Measurements from ENCODE around the gene WIPF2.

WIPF2 gene

DNA sequence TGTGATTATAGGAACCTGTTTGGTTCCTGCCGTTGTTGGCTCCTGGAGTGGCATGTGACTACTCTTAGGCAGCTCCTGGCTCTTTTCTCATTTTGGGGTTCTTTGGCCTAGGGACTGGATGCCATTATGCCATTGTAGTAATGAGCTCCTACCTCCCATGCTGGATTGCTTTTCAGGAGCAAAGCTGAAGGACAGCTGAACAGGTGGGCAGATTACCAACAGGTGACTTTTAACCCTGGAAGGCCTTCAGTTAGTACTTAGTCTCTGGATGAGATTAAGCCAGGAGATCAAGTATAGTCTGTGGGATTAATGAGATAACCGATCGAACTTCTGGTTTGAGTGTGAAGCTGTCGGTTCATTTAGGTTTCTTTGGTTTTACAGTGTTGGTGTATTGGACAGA is 25.2 kb downstream of the WIPF2 start:
- Histone ChIP-seq H4K20me1 (ENCODE audit: low read depth, low read length) (no peaks in the 10 kb centered on the region), H3F3A (ENCODE audit: insufficient read depth) (peaks cover 8% of the 10 kb centered on the region; the same call in 1 of the 2 replicates), H3K79me2 (ENCODE audit: insufficient read depth, low read length) (peaks cover 81% of the 10 kb centered on the region)

DNA sequence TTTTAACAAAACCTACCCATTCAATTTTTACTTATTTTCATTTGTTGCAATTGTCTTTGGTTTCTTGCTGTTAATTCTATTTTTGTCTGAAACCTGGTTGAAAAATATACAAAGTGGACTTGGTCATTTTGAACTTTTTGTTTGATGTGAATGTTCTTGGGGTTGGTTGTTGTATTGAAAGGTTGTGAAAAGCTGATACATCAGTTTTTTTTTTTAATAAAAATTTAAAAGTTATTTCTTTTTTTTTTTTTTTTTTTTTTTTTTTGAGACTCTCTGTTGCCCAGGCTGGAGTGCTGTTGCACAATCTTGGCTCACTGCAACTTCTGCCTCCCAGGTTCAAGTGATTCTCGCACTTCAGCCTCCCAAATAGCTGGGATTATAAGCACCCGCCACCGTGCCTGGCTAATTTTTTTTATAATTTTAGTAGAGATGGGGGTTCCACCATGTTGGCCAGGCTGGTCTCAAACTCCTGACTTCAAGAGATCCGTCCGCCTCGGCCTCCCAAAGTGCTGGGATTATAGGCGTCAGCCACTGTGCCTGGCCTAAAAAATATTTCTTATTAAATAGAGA is 28.9 kb downstream of the WIPF2 start:
- Histone ChIP-seq H3K9me3 (ENCODE audit: insufficient read depth, low read length) (no peaks in the 10 kb centered on the region), H3K27ac (ENCODE audit: low read depth, low read length) (no peak overlapping the region), H3F3A (ENCODE audit: insufficient read depth) (peaks cover 8% of the 10 kb centered on the region; the same call in 1 of the 2 replicates), H3K4me2 (ENCODE audit: low read depth, low read length, poor library complexity, severe bottlenecking) (no peak overlapping the region), H3K27me3 (ENCODE audit: low read length) (no peaks in the 10 kb centered on the region), H3K36me3 (ENCODE audit: low read length) (no peaks in the 10 kb centered on the region), H3K79me2 (ENCODE audit: insufficient read depth, low read length) (peaks cover 72% of the 10 kb centered on the region), H4K20me1 (ENCODE audit: low read depth, low read length) (no peaks in the 10 kb centered on the region), H3K4me3 (ENCODE audit: insufficient read depth, low read length, poor library complexity, severe bottlenecking) (no peak overlapping the region), H3K9me2 (replicated peaks; ENCODE audit: insufficient read depth, low read length) (no peaks in the 10 kb centered on the region), H3K9ac (ENCODE audit: low read length) (no peak overlapping the region), H2AFZ (ENCODE audit: low read depth, low read length, severe bottlenecking) (no peak overlapping the region)
- TF ChIP-seq, protein P1, sequence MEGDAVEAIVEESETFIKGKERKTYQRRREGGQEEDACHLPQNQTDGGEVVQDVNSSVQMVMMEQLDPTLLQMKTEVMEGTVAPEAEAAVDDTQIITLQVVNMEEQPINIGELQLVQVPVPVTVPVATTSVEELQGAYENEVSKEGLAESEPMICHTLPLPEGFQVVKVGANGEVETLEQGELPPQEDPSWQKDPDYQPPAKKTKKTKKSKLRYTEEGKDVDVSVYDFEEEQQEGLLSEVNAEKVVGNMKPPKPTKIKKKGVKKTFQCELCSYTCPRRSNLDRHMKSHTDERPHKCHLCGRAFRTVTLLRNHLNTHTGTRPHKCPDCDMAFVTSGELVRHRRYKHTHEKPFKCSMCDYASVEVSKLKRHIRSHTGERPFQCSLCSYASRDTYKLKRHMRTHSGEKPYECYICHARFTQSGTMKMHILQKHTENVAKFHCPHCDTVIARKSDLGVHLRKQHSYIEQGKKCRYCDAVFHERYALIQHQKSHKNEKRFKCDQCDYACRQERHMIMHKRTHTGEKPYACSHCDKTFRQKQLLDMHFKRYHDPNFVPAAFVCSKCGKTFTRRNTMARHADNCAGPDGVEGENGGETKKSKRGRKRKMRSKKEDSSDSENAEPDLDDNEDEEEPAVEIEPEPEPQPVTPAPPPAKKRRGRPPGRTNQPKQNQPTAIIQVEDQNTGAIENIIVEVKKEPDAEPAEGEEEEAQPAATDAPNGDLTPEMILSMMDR (IDR thresholded peaks at IDR 0.05; ENCODE audit: insufficient read depth, low read length, poor library complexity, severe bottlenecking), result no peak
- TF ChIP-seq EZH2phosphoT487 (conservative IDR thresholded peaks at IDR 0.05; ENCODE audit: low read length), result no peak

More for the DNA sequence above, 25.2 kb downstream of the WIPF2 start:
- Histone ChIP-seq H3K9ac (ENCODE audit: low read length) (no peak overlapping the region), H3K4me2 (ENCODE audit: low read depth, low read length, poor library complexity, severe bottlenecking) (no peak overlapping the region), H3K27me3 (ENCODE audit: low read length) (no peaks in the 10 kb centered on the region), H3K36me3 (ENCODE audit: low read length) (no peaks in the 10 kb centered on the region), H3K9me2 (replicated peaks; ENCODE audit: insufficient read depth, low read length) (no peaks in the 10 kb centered on the region), H3K9me3 (ENCODE audit: insufficient read depth, low read length) (no peaks in the 10 kb centered on the region), H3K27ac (ENCODE audit: low read depth, low read length) (no peak overlapping the region), H2AFZ (ENCODE audit: low read depth, low read length, severe bottlenecking) (no peak overlapping the region), H3K4me3 (ENCODE audit: insufficient read depth, low read length, poor library complexity, severe bottlenecking) (no peak overlapping the region)
- TF ChIP-seq EZH2phosphoT487 (conservative IDR thresholded peaks at IDR 0.05; ENCODE audit: low read length), result no peak
- TF ChIP-seq, protein P1 (IDR thresholded peaks at IDR 0.05; ENCODE audit: insufficient read depth, low read length, poor library complexity, severe bottlenecking), result no peak

DNA sequence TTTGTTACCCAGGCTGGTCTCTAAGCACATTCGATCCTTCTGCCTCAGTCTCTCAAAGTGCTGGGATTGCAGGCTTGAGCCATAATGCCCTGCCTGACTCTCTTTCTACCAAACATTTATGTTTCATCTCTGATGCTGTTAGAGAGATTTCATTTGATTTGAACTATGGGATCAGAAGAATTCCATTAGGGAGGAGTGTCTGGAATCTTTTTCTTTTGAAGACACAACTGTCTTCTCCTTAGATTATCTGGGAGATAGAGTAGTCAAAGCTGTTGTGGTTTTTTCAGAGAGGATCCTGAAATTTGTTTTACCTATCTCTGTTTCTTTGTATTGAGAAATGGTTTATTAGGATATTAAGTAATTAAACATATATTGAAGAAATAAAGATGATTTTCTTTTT is 29.4 kb downstream of the WIPF2 start:
- H4K20me1 ChIP-seq (ENCODE audit: low read depth, low read length), result no peaks in the 10 kb centered on the region
- no peaks in the 10 kb centered on the region for H3K27me3 ChIP-seq (ENCODE audit: low read length)
- H3K27ac ChIP-seq (ENCODE audit: low read depth, low read length), result no peak overlapping the region
- TF ChIP-seq, protein P1 (IDR thresholded peaks at IDR 0.05; ENCODE audit: insufficient read depth, low read length, poor library complexity, severe bottlenecking), result no peak
- TF ChIP-seq EZH2phosphoT487 (conservative IDR thresholded peaks at IDR 0.05; ENCODE audit: low read length), result no peak
- H3K9me3 ChIP-seq (ENCODE audit: insufficient read depth, low read length), result no peaks in the 10 kb centered on the region
- H3F3A ChIP-seq (ENCODE audit: insufficient read depth), result peaks cover 8% of the 10 kb centered on the region; the same call in 1 of the 2 replicates
- H3K4me3 ChIP-seq (ENCODE audit: insufficient read depth, low read length, poor library complexity, severe bottlenecking), result no peak overlapping the region
- H3K36me3 ChIP-seq (ENCODE audit: low read length), result no peaks in the 10 kb centered on the region
- H3K9me2 ChIP-seq (replicated peaks; ENCODE audit: insufficient read depth, low read length), result no peaks in the 10 kb centered on the region
- no peak overlapping the region for H3K4me2 ChIP-seq (ENCODE audit: low read depth, low read length, poor library complexity, severe bottlenecking)
- no peak overlapping the region for H3K9ac ChIP-seq (ENCODE audit: low read length)
- H3K79me2 ChIP-seq (ENCODE audit: insufficient read depth, low read length), result peaks cover 72% of the 10 kb centered on the region
- no peak overlapping the region for H2AFZ ChIP-seq (ENCODE audit: low read depth, low read length, severe bottlenecking)
